ENCODE measurements around the gene MIEN1. TPM values are rescaled to one million over a fixed set of nuclear protein-coding genes. Genes with fewer than 3 reads are reported as not detected.
A peak's percentile ranks its signal among the peaks of the same experiment; 100 is the strongest.

The MIEN1 gene
- total and polyA plus RNA-seq, 2 donors (not counting 1 experiment from before 2014, with no cell fraction given), result 41.1 to 63.2 TPM

DNA sequence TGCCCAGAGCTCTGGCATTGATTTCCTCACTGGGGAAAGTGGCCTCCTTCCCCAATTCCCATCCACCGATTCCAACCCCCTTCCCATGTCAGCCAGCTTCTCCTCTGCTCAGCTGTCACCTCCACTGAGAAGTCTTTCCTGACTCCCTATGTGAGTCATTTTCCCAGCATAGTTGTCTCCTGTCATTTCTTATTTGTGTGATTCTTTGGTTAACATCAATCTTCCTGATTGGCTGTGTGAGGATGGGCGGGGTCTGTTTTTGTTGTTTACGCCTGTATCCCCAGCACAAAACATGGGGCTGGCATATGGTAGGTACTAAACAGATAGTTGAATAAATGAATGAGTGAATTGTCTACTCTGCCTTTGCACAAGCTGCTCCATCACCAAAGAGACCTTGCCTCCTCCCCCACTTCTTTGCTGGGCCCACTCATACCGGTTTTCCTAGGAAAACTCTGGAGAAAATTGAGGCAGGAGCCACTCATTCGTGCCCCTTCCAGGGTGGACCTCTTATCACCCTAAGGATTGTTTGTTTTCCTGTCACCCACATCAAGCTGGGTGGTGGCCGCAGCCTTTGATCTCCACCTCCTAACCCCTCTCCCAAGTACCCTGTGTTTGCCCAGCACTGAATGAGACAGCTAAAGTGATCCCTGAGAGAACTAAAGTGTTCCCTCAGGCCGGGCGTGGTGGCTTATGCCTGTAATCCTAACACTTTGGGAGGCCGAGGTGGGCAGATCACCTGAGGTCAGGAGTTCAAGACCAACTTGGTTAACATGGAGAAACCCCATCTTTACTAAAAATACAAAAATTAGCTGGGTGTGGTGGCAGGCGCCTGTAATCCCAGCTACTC, 6.2 kb upstream of the MIEN1 start:
- TF ChIP-seq, protein P1, sequence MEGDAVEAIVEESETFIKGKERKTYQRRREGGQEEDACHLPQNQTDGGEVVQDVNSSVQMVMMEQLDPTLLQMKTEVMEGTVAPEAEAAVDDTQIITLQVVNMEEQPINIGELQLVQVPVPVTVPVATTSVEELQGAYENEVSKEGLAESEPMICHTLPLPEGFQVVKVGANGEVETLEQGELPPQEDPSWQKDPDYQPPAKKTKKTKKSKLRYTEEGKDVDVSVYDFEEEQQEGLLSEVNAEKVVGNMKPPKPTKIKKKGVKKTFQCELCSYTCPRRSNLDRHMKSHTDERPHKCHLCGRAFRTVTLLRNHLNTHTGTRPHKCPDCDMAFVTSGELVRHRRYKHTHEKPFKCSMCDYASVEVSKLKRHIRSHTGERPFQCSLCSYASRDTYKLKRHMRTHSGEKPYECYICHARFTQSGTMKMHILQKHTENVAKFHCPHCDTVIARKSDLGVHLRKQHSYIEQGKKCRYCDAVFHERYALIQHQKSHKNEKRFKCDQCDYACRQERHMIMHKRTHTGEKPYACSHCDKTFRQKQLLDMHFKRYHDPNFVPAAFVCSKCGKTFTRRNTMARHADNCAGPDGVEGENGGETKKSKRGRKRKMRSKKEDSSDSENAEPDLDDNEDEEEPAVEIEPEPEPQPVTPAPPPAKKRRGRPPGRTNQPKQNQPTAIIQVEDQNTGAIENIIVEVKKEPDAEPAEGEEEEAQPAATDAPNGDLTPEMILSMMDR (IDR thresholded peaks at IDR 0.05), result no peak
- TF ChIP-seq EZH2 (IDR thresholded peaks at IDR 0.05; ENCODE audit: borderline replicate concordance, insufficient read depth, low read depth, low read length, poor library complexity, severe bottlenecking), result no peak
- POLR2A ChIA-PET, result interaction anchor here (0.7 kb wide), 1 partner anchor 85 kb away, joined by 5 read pairs; no protein-coding TSS in a partner anchor
- Histone ChIP-seq H3K9ac (ENCODE audit: low read length) (no peak overlapping the region), H3K4me2 (replicated peaks; ENCODE audit: low read depth, low read length, poor library complexity, severe bottlenecking) (no peak overlapping the region), H3K4me3 (ENCODE audit: control extremely low read depth in 1 of 5, extremely low read depth in 1 of 5, insufficient read depth in 1 of 5, low read depth in 2 of 5, low read length in 4 of 5) (no peak overlapping the region), H3K27ac (ENCODE audit: low read length in 2 of 2) (no peak overlapping the region), H3K36me3 (replicated peaks in 1 of 2; ENCODE audit: control extremely low read depth in 1 of 2, control insufficient read depth in 1 of 2, extremely low read depth in 1 of 2, insufficient read depth in 2 of 2, low read length in 1 of 2) (no peaks in the 10 kb centered on the region), H2AFZ (ENCODE audit: insufficient read depth, low read depth, low read length, poor library complexity, severe bottlenecking) (no peak overlapping the region), H3K27me3 (replicated peaks in 1 of 4; ENCODE audit: control extremely low read depth in 1 of 4, control insufficient read depth in 3 of 4, insufficient read depth in 4 of 4, low read length in 3 of 4) (peaks cover 0 to 34% (median 12%) of the 10 kb centered on the region in 4 experiments), H3K4me1 (ENCODE audit: control insufficient read depth in 2 of 2, insufficient read depth in 2 of 2, low read length in 2 of 2) (peaks cover 32 to 35% of the 10 kb centered on the region in 2 donors), H4K20me1 (ENCODE audit: control insufficient read depth, insufficient read depth, low read length, poor library complexity, severe bottlenecking) (no peaks in the 10 kb centered on the region), H3K9me3 (ENCODE audit: control extremely low read depth in 1 of 3, control insufficient read depth in 2 of 3, insufficient read depth in 1 of 3, low read length in 2 of 3) (peaks cover 0 to 7% (median 0%) of the 10 kb centered on the region in 3 donors), H3K79me2 (ENCODE audit: control insufficient read depth, insufficient read depth, low read length) (peaks cover 2% of the 10 kb centered on the region)
- H3K27ac Mint-ChIP-seq, result no peak overlapping the region
- 93% methylated on average over 7 of the region's 10 CpGs for WGBS (ENCODE audit: insufficient coverage)
- H3K9me3 Mint-ChIP-seq (ENCODE audit: insufficient read depth), result no peaks in the 10 kb centered on the region
- peak overlapping the region; percentile 2 for H3K4me3 Mint-ChIP-seq
- intact Hi-C loops (cut with micrococcal nuclease), result no loop called here
- CTCF ChIA-PET, result interaction anchor here (1.2 to 2.0 kb wide), 2 partner anchors 113 to 115 kb away, joined by 3 to 8 read pairs; no protein-coding TSS in a partner anchor
- H3K27me3 Mint-ChIP-seq, result peaks cover 30% of the 10 kb centered on the region
- ATAC-seq (ENCODE audit: low read depth) (no peak), DNase-seq (no peak)
- peaks cover 35% of the 10 kb centered on the region for H3K4me1 Mint-ChIP-seq

DNA sequence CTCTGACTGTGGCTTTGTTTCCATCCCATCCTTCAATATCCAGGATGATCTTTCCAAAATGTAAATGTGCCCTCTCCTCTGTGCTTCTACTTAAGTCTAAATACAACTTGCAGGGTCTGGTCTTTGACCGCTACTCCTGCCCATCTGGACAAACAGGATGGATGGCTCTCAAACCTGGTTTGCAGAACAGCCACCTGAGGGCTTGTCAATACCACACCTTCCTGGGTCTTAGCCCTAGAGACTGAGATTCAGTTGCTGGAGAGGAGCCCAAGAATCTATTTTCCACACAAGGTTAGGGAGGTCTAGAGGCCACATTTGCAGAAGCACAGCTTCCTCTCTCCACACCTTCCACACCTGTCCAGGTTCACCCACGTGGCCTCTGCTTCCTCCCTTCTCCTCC, 5.5 kb upstream of the MIEN1 start:
- peaks cover 0 to 7% (median 0%) of the 10 kb centered on the region in 3 donors for H3K9me3 ChIP-seq (ENCODE audit: control extremely low read depth in 1 of 3, control insufficient read depth in 2 of 3, insufficient read depth in 1 of 3, low read length in 2 of 3)
- H4K20me1 ChIP-seq (ENCODE audit: control insufficient read depth, insufficient read depth, low read length, poor library complexity, severe bottlenecking), result no peaks in the 10 kb centered on the region
- no peak overlapping the region for H3K4me2 ChIP-seq (replicated peaks; ENCODE audit: low read depth, low read length, poor library complexity, severe bottlenecking)
- Mint-ChIP-seq H3K9me3 (ENCODE audit: insufficient read depth) (no peaks in the 10 kb centered on the region), H3K4me3 (no peak overlapping the region), H3K4me1 (peaks cover 35% of the 10 kb centered on the region), H3K27ac (no peak overlapping the region), H3K27me3 (peaks cover 27% of the 10 kb centered on the region)
- intact Hi-C loops (cut with micrococcal nuclease), result no loop called here
- no peak overlapping the region for H3K4me3 ChIP-seq (ENCODE audit: control extremely low read depth in 1 of 5, extremely low read depth in 1 of 5, insufficient read depth in 1 of 5, low read depth in 2 of 5, low read length in 4 of 5)
- ChIA-PET CTCF (interaction anchor here (1.2 to 2.0 kb wide), 3 partner anchors 17 to 114 kb away, joined by 3 to 8 read pairs (median 3); no protein-coding TSS in a partner anchor), POLR2A (no interaction called here)
- DNase-seq, result no peak
- H3K79me2 ChIP-seq (ENCODE audit: control insufficient read depth, insufficient read depth, low read length), result peaks cover 8% of the 10 kb centered on the region
- WGBS (ENCODE audit: insufficient coverage), result 74% methylated on average over 2 of the region's 2 CpGs
- H2AFZ ChIP-seq (ENCODE audit: insufficient read depth, low read depth, low read length, poor library complexity, severe bottlenecking), result no peak overlapping the region
- ATAC-seq (ENCODE audit: low read depth), result no peak
- H3K36me3 ChIP-seq (replicated peaks in 1 of 2; ENCODE audit: control extremely low read depth in 1 of 2, control insufficient read depth in 1 of 2, extremely low read depth in 1 of 2, insufficient read depth in 2 of 2, low read length in 1 of 2), result no peaks in the 10 kb centered on the region
- TF ChIP-seq, protein P1 (IDR thresholded peaks at IDR 0.05), result no peak
- TF ChIP-seq EZH2 (IDR thresholded peaks at IDR 0.05; ENCODE audit: borderline replicate concordance, insufficient read depth, low read depth, low read length, poor library complexity, severe bottlenecking), result no peak
- no peak overlapping the region for H3K27ac ChIP-seq (ENCODE audit: low read length in 2 of 2)
- peaks cover 32 to 36% of the 10 kb centered on the region in 2 donors for H3K4me1 ChIP-seq (ENCODE audit: control insufficient read depth in 2 of 2, insufficient read depth in 2 of 2, low read length in 2 of 2)
- H3K27me3 ChIP-seq (replicated peaks in 1 of 4; ENCODE audit: control extremely low read depth in 1 of 4, control insufficient read depth in 3 of 4, insufficient read depth in 4 of 4, low read length in 3 of 4), result peaks cover 0 to 31% (median 12%) of the 10 kb centered on the region in 4 experiments
- H3K9ac ChIP-seq (ENCODE audit: low read length), result no peak overlapping the region
